ENCODE data around the gene P4HA1.
A peak's percentile ranks its signal among the peaks of the same experiment; 100 is the strongest.
"Not testable (repeated sequence)": the region's sequence is repeated elsewhere in the genome, so short reads cannot be mapped to it uniquely, and the experiment has no call there.

P4HA1 gene

GRCh38 chr10:73096449-73097304 lies at the start of gene P4HA1:
Gene P4HA1, minus strand, starts transcription at chr10:73096866. Its CDS starts 21,983 bp downstream, at chr10:73074883.
- DNase-seq: peak; percentile 90

GRCh38 chr10:73141603-73142002 lies 44.9 kb upstream of the P4HA1 start:
- DNase-seq: no peak

- DNase-seq: no peak
These were observed 42.6 kb upstream of the P4HA1 start for GRCh38 chr10:73139251-73139650.

- no peak for DNase-seq
These were observed 40.0 kb upstream of the P4HA1 start for GRCh38 chr10:73136627-73137026.

GRCh38 chr10:73134727-73135126 lies 38.1 kb upstream of the P4HA1 start:
- DNase-seq: no peak

GRCh38 chr10:73131913-73132686 lies 35.4 kb upstream of the P4HA1 start:
- no peak for DNase-seq

- no peak for DNase-seq
These were observed 34.6 kb upstream of the P4HA1 start for GRCh38 chr10:73131301-73131700.

- no peak for DNase-seq
These were observed 29.7 kb upstream of the P4HA1 start for GRCh38 chr10:73126343-73126742.

GRCh38 chr10:73119952-73120351 lies 23.3 kb upstream of the P4HA1 start:
- DNase-seq: no peak

GRCh38 chr10:73119457-73119856 lies 22.8 kb upstream of the P4HA1 start:
- DNase-seq: no peak

- no peak for DNase-seq
These were observed 21.5 kb upstream of the P4HA1 start for GRCh38 chr10:73117976-73118743.

GRCh38 chr10:73116017-73116416 lies 19.4 kb upstream of the P4HA1 start:
- no peak for DNase-seq

GRCh38 chr10:73113551-73113950 lies 16.9 kb upstream of the P4HA1 start:
- no peak for DNase-seq

GRCh38 chr10:73112032-73112431 lies 15.4 kb upstream of the P4HA1 start:
- DNase-seq: not testable (repeated sequence)

GRCh38 chr10:73110345-73110849 lies 13.7 kb upstream of the P4HA1 start, which contains the start of gene NUDT13:
Gene NUDT13, plus strand, starts transcription at chr10:73110455. Its CDS starts 3,911 bp downstream, at chr10:73114366.
- DNase-seq: no peak

- DNase-seq: not testable (repeated sequence)
These were observed 12.6 kb upstream of the P4HA1 start for GRCh38 chr10:73109248-73109652.

- no peak for DNase-seq
These were observed 9.6 kb upstream of the P4HA1 start for GRCh38 chr10:73106301-73106700.

- no peak for DNase-seq
These were observed 2.5 kb upstream of the P4HA1 start for GRCh38 chr10:73099141-73099540.

GRCh38 chr10:73097305-73097670 lies 622 bp upstream of the P4HA1 start:
- DNase-seq: no peak

- DNase-seq: no peak
These were observed 621 bp downstream of the P4HA1 start for GRCh38 chr10:73096041-73096448.

GRCh38 chr10:73095481-73096021 lies 1.1 kb downstream of the P4HA1 start:
- no peak for DNase-seq

GRCh38 chr10:73094986-73095480 lies 1.6 kb downstream of the P4HA1 start:
- DNase-seq: no peak
